HEK293 (cell line): ENCODE measurements around the gene CFAP58.

Experiments
- CTCF ChIA-PET: fragments of 350-600 bp; formaldehyde crosslinking; extraction: SDS; loops from one replicate; lab custom pipeline; 2021; ENCODE audit warnings: antibody characterized with exemption; lab: Yijun Ruan, JAX
- POLR2A ChIA-PET: fragments of 300-600 bp; formaldehyde crosslinking; extraction: SDS; loops from one replicate; lab custom pipeline; 2020; ENCODE audit warnings: antibody characterized with exemption, inconsistent platforms; lab: Yijun Ruan, JAX
- H3K27ac ChIP-seq: fragments of 200-500 bp; sonication (Bioruptor generic); 2 replicates; pipeline ENCODE4 v1.5.1; 2014; ENCODE audit warnings: low read depth, low read length, control low read depth, inconsistent platforms; ENCODE audit errors: extremely low read depth
- H3K36me3 ChIP-seq, 2 experiments: fragments of 200-500 bp in 1 of 2; sonication (Bioruptor generic) in 1 of 2; 1 replicate in 1 of 2; 2 replicates in 1 of 2; pipeline ENCODE4 v1.5.1; 2014 to 2017; ENCODE audit warnings: inconsistent platforms in 2 of 2, low read length in 2 of 2; ENCODE audit not compliant: control insufficient read depth in 2 of 2, insufficient read depth in 1 of 2
- H3K4me1 ChIP-seq: fragments of 200-500 bp; sonication (Bioruptor generic); 2 replicates; pipeline ENCODE4 v1.5.1; 2014; ENCODE audit warnings: mild to moderate bottlenecking, low read length, inconsistent platforms; ENCODE audit not compliant: control insufficient read depth, insufficient read depth
- H3K4me3 ChIP-seq: 2 replicates; pipeline ENCODE4 v1.5.1; 2011; ENCODE audit warnings: low read depth, mild to moderate bottlenecking, control low read depth, low read length, moderate library complexity
- H3K9me3 ChIP-seq: fragments of 200-500 bp; sonication (Bioruptor generic); 2 replicates; pipeline ENCODE4 v1.5.1; 2014; ENCODE audit warnings: low read depth, low read length, inconsistent platforms; ENCODE audit not compliant: control insufficient read depth, insufficient read depth
- HOXA7 ChIP-seq: sonication (generic); formaldehyde crosslinking; IDR thresholded peaks from 2 replicates; pipeline ENCODE4 v1.8.1; 2022; ENCODE audit warnings: missing genetic modification reagents, borderline replicate concordance
- KLF7 ChIP-seq: fragments of 450-650 bp; formaldehyde crosslinking; IDR thresholded peaks from 2 replicates; pipeline ENCODE4 v1.5.1; 2016; ENCODE audit warnings: missing biosample characterization, missing genetic modification characterization, borderline replicate concordance
- PRDM1 ChIP-seq: fragments of 450-650 bp; formaldehyde crosslinking; IDR thresholded peaks from 2 replicates; pipeline ENCODE4; 2016; ENCODE audit warnings: missing biosample characterization, missing genetic modification characterization
- REPIN1 ChIP-seq: fragments of 450-650 bp; formaldehyde crosslinking; IDR thresholded peaks from 2 replicates; pipeline ENCODE4 v1.5.1; 2017; ENCODE audit warnings: missing biosample characterization, missing genetic modification characterization, low read depth
- ZFP69B ChIP-seq: fragments of 450-650 bp; formaldehyde crosslinking; IDR thresholded peaks from 2 replicates; pipeline ENCODE4 v1.5.1; 2016; ENCODE audit warnings: missing biosample characterization, missing genetic modification characterization
- ZNF155 ChIP-seq: fragments of 450-650 bp; formaldehyde crosslinking; IDR thresholded peaks from 2 replicates; pipeline ENCODE4 v1.5.1; 2016; ENCODE audit warnings: missing biosample characterization, missing genetic modification characterization
- ZNF157 ChIP-seq: fragments of 450-650 bp; formaldehyde crosslinking; IDR thresholded peaks from 2 replicates; pipeline ENCODE4 v1.5.1; 2016; ENCODE audit warnings: missing biosample characterization, missing genetic modification characterization
- ZNF169 ChIP-seq: fragments of 450-650 bp; formaldehyde crosslinking; IDR thresholded peaks from 2 replicates; pipeline ENCODE4 v1.5.1; 2016; ENCODE audit warnings: missing biosample characterization, missing genetic modification characterization
- ZNF24 ChIP-seq: fragments of 450-650 bp; formaldehyde crosslinking; IDR thresholded peaks from 2 replicates; pipeline ENCODE4 v1.5.1; 2016; ENCODE audit warnings: missing biosample characterization, missing genetic modification characterization
- ZNF544 ChIP-seq: fragments of 450-650 bp; formaldehyde crosslinking; IDR thresholded peaks from 2 replicates; pipeline ENCODE4 v1.5.0; 2017; ENCODE audit warnings: missing biosample characterization, missing genetic modification characterization
- ZNF560 ChIP-seq: fragments of 450-650 bp; formaldehyde crosslinking; IDR thresholded peaks from 2 replicates; pipeline ENCODE4 v1.5.1; 2017; ENCODE audit warnings: missing biosample characterization, missing genetic modification characterization, borderline replicate concordance
- ZNF677 ChIP-seq: fragments of 450-650 bp; IDR thresholded peaks from 2 replicates; pipeline ENCODE4 v1.5.0; 2018; ENCODE audit warnings: missing biosample characterization, mild to moderate bottlenecking, missing genetic modification characterization, moderate library complexity
- ZNF707 ChIP-seq: fragments of 450-650 bp; formaldehyde crosslinking; IDR thresholded peaks from 2 replicates; pipeline ENCODE4 v1.5.1; 2016; ENCODE audit warnings: missing biosample characterization, missing genetic modification characterization
- ZNF768 ChIP-seq: fragments of 450-650 bp; formaldehyde crosslinking; IDR thresholded peaks from 2 replicates; pipeline ENCODE4 v1.5.1; 2018; ENCODE audit warnings: missing biosample characterization, mild to moderate bottlenecking, missing genetic modification characterization
- ZSCAN30 ChIP-seq: fragments of 450-650 bp; IDR thresholded peaks from 2 replicates; pipeline ENCODE4 v1.5.1; 2018; ENCODE audit warnings: missing biosample characterization, mild to moderate bottlenecking, missing genetic modification characterization, moderate library complexity
- TF ChIP-seq, protein P1 (sequence below): fragments of 450-650 bp; IDR thresholded peaks from 2 replicates; pipeline ENCODE4 v1.5.1; 2018; ENCODE audit warnings: missing biosample characterization, missing genetic modification characterization
- TF ChIP-seq, protein P2 (sequence below): fragments of 450-650 bp; formaldehyde crosslinking; IDR thresholded peaks from 2 replicates; pipeline ENCODE4; 2016; ENCODE audit warnings: missing biosample characterization, missing genetic modification characterization
- TF ChIP-seq, protein P3 (sequence below): fragments of 450-650 bp; formaldehyde crosslinking; optimal IDR thresholded peaks from 2 replicates; pipeline ENCODE3; 2016; ENCODE audit warnings: missing biosample characterization, mild to moderate bottlenecking, missing genetic modification characterization
- TF ChIP-seq, protein P4 (sequence below): fragments of 450-650 bp; formaldehyde crosslinking; IDR thresholded peaks from 2 replicates; pipeline ENCODE4 v1.5.1; 2016; ENCODE audit warnings: missing biosample characterization, missing genetic modification characterization
- TF ChIP-seq, protein P5 (sequence below): fragments of 450-650 bp; formaldehyde crosslinking; IDR thresholded peaks from 2 replicates; pipeline ENCODE4 v1.5.0; 2017; ENCODE audit warnings: missing biosample characterization, missing genetic modification characterization, borderline replicate concordance
- TF ChIP-seq, protein P6 (sequence below): fragments of 450-650 bp; formaldehyde crosslinking; IDR thresholded peaks from 2 replicates; pipeline ENCODE4 v1.5.1; 2016; ENCODE audit warnings: missing biosample characterization, missing genetic modification characterization

CFAP58 gene

DNA sequence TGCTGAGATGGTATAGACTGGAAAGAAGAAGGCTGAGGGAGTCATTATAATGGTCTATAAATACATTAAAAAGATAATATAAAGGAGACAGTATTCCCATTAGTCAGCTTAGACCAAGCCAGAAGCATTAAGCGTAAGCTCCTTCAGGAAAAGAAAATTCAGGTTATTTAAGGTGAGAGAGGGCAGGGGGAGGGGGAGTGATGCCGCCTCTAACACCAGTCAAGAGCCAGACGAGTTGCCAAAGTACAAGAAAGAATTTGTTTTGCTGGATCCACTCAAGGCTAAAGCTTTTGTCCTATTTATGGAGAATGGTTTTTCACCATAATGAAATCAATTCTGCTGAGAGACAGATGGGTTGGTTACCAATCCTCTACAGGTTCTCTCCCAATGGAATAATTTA lies 99.3 kb downstream of the CFAP58 start:
- Histone ChIP-seq H3K4me1 (no peaks in the 10 kb centered on the region), H3K36me3 (no peaks in the 10 kb centered on the region), H3K4me3 (no peak overlapping the region)
- ChIA-PET POLR2A (no interaction called here), CTCF (no interaction called here)
- TF ChIP-seq HOXA7 (CRISPR knock-in tag) (no peak), PRDM1 (tag by site-specific recombination) (no peak), ZFP69B (tag by site-specific recombination) (no peak), ZNF768 (tag by site-specific recombination) (no peak)
- TF ChIP-seq, protein P1, sequence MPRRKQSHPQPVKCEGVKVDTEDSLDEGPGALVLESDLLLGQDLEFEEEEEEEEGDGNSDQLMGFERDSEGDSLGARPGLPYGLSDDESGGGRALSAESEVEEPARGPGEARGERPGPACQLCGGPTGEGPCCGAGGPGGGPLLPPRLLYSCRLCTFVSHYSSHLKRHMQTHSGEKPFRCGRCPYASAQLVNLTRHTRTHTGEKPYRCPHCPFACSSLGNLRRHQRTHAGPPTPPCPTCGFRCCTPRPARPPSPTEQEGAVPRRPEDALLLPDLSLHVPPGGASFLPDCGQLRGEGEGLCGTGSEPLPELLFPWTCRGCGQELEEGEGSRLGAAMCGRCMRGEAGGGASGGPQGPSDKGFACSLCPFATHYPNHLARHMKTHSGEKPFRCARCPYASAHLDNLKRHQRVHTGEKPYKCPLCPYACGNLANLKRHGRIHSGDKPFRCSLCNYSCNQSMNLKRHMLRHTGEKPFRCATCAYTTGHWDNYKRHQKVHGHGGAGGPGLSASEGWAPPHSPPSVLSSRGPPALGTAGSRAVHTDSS (tag by site-specific recombination), result no peak
- TF ChIP-seq, protein P2, sequence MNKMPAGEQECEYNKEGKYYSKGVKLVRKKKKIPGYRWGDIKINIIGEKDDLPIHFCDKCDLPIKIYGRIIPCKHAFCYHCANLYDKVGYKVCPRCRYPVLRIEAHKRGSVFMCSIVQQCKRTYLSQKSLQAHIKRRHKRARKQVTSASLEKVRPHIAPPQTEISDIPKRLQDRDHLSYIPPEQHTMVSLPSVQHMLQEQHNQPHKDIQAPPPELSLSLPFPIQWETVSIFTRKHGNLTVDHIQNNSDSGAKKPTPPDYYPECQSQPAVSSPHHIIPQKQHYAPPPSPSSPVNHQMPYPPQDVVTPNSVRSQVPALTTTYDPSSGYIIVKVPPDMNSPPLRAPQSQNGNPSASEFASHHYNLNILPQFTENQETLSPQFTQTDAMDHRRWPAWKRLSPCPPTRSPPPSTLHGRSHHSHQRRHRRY (tag by site-specific recombination), result no peak
- TF ChIP-seq, all 188 proteins: peak for 0
- Histone ChIP-seq H3K9me3 (no peaks in the 10 kb centered on the region), H3K27ac (no peak overlapping the region)

DNA sequence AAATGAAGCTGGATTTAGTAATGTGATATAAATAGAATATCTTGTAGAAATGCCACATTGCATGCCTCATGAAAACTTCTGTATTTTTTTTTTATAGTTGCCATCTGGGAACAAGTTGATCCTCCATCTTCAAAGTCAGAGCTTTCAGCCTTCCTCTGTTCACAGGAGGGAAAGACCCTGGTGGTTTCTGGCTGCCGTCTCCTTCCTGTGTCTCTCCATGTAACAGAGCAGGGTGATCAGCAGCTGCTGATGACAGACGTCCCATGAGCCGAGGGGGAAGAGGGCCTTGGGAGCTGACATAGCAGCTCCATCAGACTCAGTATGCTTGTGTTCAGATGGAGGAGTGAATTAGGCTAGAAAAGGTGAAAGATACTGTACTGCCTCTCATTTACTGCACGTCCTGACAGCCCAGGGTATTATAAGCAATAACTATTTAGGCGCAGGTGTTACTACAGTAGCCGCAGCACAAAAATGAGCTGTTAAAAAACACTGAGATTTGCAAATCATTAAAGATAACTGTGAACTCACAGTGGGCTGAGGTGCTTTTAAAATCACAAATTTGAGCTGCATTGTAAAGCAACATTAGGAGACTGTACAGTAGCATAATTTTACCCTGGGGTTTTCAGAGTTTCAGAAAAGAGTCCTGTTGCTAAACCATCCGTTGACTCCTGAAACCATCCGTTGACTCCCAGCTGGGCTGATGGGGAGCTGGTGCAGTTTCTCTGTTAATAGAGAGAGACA lies 103.3 kb downstream of the CFAP58 start:
- Histone ChIP-seq H3K9me3 (no peaks in the 10 kb centered on the region), H3K4me3 (no peak overlapping the region), H3K4me1 (no peaks in the 10 kb centered on the region), H3K27ac (no peak overlapping the region), H3K36me3 (no peaks in the 10 kb centered on the region)
- TF ChIP-seq ZNF157 (tag by site-specific recombination) (no peak), ZNF560 (no peak), ZNF169 (tag by site-specific recombination) (no peak), ZNF677 (no peak), ZNF544 (tag by site-specific recombination) (no peak), ZSCAN30 (tag by site-specific recombination) (no peak), KLF7 (no peak), ZNF24 (tag by site-specific recombination) (no peak), ZNF707 (tag by site-specific recombination) (no peak), ZNF768 (tag by site-specific recombination) (no peak), ZNF155 (tag by site-specific recombination) (no peak), REPIN1 (tag by site-specific recombination) (no peak)
- TF ChIP-seq, protein P3, sequence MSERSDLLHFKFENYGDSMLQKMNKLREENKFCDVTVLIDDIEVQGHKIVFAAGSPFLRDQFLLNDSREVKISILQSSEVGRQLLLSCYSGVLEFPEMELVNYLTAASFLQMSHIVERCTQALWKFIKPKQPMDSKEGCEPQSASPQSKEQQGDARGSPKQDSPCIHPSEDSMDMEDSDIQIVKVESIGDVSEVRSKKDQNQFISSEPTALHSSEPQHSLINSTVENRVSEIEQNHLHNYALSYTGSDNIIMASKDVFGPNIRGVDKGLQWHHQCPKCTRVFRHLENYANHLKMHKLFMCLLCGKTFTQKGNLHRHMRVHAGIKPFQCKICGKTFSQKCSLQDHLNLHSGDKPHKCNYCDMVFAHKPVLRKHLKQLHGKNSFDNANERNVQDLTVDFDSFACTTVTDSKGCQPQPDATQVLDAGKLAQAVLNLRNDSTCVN, result no peak
- TF ChIP-seq, protein P4, sequence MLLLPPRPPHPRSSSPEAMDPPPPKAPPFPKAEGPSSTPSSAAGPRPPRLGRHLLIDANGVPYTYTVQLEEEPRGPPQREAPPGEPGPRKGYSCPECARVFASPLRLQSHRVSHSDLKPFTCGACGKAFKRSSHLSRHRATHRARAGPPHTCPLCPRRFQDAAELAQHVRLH (tag by site-specific recombination), result no peak
- TF ChIP-seq, protein P5, sequence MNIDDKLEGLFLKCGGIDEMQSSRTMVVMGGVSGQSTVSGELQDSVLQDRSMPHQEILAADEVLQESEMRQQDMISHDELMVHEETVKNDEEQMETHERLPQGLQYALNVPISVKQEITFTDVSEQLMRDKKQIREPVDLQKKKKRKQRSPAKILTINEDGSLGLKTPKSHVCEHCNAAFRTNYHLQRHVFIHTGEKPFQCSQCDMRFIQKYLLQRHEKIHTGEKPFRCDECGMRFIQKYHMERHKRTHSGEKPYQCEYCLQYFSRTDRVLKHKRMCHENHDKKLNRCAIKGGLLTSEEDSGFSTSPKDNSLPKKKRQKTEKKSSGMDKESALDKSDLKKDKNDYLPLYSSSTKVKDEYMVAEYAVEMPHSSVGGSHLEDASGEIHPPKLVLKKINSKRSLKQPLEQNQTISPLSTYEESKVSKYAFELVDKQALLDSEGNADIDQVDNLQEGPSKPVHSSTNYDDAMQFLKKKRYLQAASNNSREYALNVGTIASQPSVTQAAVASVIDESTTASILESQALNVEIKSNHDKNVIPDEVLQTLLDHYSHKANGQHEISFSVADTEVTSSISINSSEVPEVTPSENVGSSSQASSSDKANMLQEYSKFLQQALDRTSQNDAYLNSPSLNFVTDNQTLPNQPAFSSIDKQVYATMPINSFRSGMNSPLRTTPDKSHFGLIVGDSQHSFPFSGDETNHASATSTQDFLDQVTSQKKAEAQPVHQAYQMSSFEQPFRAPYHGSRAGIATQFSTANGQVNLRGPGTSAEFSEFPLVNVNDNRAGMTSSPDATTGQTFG (tag by site-specific recombination), result no peak
- TF ChIP-seq, protein P6, sequence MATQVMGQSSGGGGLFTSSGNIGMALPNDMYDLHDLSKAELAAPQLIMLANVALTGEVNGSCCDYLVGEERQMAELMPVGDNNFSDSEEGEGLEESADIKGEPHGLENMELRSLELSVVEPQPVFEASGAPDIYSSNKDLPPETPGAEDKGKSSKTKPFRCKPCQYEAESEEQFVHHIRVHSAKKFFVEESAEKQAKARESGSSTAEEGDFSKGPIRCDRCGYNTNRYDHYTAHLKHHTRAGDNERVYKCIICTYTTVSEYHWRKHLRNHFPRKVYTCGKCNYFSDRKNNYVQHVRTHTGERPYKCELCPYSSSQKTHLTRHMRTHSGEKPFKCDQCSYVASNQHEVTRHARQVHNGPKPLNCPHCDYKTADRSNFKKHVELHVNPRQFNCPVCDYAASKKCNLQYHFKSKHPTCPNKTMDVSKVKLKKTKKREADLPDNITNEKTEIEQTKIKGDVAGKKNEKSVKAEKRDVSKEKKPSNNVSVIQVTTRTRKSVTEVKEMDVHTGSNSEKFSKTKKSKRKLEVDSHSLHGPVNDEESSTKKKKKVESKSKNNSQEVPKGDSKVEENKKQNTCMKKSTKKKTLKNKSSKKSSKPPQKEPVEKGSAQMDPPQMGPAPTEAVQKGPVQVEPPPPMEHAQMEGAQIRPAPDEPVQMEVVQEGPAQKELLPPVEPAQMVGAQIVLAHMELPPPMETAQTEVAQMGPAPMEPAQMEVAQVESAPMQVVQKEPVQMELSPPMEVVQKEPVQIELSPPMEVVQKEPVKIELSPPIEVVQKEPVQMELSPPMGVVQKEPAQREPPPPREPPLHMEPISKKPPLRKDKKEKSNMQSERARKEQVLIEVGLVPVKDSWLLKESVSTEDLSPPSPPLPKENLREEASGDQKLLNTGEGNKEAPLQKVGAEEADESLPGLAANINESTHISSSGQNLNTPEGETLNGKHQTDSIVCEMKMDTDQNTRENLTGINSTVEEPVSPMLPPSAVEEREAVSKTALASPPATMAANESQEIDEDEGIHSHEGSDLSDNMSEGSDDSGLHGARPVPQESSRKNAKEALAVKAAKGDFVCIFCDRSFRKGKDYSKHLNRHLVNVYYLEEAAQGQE (tag by site-specific recombination), result no peak
- CTCF ChIA-PET, result interaction anchor here (0.6 kb wide), 1 partner anchor 335 kb away, joined by 3 read pairs; the partner anchor contains the start of gene SFR1
- POLR2A ChIA-PET, result interaction anchor here (0.7 kb wide), 1 partner anchor 43 kb away, joined by 3 read pairs; no protein-coding TSS in a partner anchor
